NCI-H1092 treated with DMSO at 0.1 percent for 48 hours (cell line): ENCODE measurements around the gene TIGD4.
A peak's percentile ranks its signal among the peaks of the same experiment; 100 is the strongest.
"Not testable (repeated sequence)": the region's sequence is repeated elsewhere in the genome, so short reads cannot be mapped to it uniquely, and the experiment has no call there.

Experiments
- DNase-seq: peaks from one replicate; lab custom pipeline; 2025; lab: John Stamatoyannopoulos, UW

TIGD4 gene

DNA sequence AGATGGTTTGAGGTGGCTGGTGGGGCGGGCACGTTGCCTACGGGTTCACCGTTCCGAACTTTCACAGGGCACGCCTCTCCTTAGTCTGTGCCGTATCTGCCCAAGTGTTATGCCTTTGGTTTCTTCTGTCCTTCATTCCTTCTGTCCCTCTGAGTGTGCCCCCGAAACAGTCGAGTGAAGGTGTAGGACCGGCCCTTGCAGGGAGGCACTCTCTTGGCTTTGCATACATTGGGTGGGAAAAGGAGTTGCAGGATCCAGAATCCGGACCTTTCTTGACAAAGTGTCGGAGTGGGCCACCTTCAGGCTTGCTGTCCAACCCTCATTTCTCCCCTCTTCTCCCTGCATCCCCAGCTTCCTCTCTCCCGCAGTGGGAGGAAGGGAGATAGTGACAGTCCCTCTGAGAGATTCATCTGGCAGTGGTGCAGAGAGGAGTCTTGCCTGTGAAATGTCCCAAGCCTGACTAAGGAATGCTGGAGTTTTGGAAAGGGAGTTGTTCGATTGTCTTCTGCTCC, 793 bp upstream of the TIGD4 start:
- DNase-seq, result no peak

DNA sequence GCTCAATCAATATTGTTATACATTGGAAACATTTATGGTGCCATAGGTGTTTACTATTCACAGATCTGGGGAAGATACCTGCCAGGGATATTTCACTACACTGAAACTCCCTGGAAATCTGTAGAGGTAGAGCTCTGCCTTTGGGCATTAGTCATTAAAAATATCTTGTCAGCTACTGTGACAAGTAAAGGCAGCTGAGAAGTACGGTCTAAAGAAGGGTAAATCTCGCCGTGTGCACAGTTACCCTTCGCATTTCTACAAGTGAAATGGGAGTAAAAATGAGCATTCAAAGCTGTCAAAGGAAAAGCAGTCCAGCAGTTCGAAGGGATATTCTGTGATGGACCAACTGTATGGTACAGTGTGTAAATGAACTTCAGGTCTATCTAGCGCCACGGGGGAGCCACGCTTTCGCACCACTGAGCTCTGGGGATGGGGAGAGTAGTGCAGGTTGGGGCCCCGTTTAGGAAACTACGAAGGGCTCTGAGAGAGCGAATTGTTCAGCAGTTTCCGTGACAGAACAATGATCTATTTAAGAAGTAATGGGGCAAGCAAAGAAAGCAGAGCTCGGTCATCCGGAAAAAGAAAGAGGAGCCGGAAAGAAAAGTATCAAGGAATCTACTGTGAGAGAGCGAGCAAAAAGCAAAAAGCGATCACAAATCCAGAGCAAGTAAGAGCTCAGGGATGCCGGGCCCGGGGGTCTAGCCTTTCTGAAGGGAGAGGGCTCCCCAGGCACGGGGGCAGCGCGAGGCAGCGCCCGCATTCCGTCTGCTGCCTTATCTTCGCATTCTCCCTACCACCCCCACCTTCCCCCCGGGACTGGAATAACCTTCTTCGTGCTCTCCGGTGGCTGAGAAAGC, 646 bp downstream of the TIGD4 start:
- DNase-seq, result peak; percentile 73

DNA sequence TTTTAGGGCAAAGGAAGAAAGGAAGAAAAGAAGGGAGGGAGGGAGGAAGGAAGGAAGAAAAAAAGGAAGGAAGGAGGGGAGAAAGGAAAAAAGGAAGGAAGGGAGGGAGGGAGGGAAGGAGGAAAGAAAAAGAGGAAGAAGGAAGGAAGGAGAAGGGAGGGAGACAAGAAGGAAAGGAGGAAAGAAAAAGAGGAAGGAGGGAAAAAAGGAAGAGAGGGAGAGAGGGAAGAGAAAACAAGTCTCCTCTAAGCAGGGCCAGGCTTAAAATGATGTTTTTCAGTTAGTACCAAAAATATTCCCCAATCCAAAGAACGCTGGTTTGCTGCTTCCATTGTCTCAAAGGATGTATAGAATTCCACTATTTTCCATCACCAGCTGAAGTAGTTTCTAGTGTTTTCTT, 2.0 kb downstream of the TIGD4 start:
- DNase-seq, result no peak

- no peak for DNase-seq
Measured at GRCh38 chr4:152776352-152776751, 3.2 kb downstream of the TIGD4 start.

- DNase-seq, result no peak
Measured at GRCh38 chr4:152773953-152774352, 5.6 kb downstream of the TIGD4 start.

DNA sequence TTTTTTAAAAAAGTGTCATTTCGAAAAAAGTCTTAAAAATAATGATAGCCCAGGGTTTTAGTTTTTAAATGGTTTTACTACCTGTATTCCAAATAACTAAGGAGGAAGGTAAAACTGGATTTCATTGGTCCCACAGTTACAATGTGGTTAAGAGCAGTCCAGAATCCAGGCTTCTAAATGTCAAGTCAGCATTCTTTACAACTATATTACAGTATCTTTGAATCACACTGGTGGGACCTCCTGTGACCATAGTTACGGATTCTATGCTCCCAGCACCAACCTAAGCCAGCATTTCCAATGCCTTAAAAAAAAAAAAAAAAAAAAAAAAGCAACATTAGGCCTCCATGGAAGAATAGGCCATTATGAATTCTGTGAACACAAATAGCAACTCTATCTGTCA, 6.2 kb downstream of the TIGD4 start:
- no peak for DNase-seq

DNA sequence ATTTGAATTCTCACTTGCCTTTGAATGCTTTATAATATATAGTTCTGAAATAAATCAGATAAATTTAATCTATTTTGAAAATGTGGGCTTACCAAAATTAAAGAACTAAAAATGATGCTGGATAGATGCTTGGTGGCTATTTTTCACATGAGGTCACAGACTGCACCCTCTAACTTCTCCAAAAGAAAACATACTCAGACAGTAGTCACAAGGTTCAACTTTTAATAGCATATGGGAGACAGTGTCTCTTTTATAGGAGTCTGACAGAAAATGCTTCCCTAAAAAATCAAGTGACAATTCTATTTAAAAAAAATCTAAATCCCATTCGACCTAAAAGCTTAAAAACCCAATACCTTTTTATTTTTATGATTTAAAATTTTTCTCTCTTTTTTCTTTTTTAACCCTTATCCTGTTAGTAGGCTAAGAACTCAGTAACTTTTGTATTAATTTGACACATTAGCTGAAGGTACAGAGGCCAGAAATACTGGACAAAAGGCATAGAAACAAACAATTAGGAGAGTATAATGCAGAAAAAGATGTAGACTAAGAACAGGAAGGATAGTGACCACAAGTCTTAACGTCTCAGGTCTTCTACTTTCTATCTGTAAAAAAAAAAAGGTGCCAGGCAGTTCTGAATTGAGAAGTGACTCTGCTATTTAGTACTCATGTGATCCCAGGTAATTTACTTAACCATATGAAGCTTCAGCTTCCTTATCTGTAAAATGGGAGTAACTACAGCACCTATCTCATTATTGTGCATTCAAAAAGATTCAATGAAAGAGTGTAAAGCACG, 7.6 kb downstream of the TIGD4 start:
- no peak for DNase-seq

DNA sequence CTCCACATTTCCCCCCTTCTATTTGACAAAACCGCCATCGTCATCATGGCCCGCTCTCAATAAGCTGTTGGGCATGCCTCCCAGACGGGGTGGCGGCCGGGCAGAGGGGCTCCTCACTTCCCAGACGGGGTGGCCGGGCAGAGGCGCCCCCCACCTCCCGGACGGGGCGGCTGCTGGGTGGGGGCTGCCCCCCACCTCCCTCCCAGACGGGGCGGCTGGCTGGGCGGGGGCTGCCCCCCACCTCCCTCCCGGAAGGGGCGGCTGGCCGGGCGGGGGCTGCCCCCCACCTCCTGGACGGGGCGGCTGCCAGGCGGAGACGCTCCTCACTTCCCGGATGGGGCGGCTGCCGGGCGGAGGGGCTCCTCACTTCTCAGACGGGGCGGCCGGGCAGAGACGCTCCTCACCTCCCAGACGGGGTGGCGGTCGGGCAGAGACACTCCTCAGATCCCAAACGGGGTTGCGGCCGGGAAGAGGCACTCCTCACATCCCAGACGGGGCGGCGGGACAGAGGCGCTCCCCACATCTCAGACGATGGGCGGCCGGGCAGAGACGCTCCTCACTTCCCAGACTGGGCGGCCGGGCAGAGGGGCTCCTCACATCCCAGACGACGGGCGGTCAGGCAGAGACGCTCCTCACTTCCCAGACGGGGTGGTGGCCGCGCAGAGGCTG, 14.3 kb downstream of the TIGD4 start:
- not testable (repeated sequence) for DNase-seq

- DNase-seq, result no peak
Measured at GRCh38 chr4:152763796-152764195, 15.7 kb downstream of the TIGD4 start.

DNA sequence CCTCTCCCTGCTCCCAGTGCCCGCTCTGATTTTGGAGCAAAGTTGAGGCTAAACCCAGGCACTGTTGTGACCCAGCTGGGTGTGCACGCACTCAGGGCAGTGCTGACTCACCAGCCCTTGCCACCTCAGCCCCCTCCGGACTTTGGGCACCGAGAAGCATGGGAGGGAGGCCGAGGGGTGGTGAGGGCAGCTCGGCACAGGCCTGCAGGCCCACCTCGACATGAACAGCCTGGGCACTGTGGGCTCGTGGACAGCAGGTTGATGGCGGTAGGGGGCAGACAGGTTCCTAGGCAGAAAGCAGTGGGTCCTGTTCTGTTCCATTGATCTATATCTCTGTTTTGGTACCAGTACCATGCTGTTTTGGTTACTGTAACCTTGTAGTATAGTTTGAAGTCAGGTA, 30.9 kb downstream of the TIGD4 start:
- no peak for DNase-seq

- DNase-seq, result no peak
Measured at GRCh38 chr4:152747444-152747843, 32.1 kb downstream of the TIGD4 start.

DNA sequence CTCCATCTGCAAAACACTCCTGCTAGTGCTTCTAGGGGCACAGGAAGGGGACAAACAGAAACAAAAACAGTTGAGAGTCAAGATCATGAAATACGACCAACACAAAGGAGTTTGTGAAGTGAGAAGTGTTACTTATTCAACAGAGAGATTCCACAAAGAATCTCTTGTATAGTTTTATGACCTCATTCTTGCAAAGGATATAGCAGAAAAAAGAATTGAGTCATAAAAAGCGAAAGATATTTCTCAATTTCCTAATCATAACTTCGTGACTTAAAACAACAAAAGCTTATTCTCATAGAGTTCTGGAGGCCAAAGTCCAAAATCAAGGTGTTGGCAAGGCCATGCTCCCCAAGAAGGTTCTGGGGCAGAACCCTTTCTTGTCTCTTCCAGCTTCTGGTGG, 40.7 kb downstream of the TIGD4 start:
- no peak for DNase-seq

DNA sequence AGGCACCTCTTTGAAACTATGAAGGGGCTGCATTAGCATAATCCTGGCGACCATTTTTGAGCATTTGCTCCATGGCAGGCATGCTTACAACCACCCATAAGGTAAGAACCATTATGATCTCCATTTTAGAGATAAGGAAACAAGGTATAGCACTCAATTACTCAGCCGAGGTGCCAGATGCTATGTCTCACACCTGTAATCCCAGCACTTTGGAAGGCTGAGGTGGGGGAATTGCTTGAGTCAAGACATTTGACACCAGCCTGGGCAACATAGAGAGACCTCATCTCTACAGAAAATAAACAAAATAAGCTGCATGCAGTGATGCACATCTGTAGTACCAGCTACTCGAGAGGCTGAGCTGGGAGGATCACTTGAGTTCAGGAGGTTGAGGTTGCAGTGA, 43.6 kb downstream of the TIGD4 start:
- DNase-seq, result no peak

DNA sequence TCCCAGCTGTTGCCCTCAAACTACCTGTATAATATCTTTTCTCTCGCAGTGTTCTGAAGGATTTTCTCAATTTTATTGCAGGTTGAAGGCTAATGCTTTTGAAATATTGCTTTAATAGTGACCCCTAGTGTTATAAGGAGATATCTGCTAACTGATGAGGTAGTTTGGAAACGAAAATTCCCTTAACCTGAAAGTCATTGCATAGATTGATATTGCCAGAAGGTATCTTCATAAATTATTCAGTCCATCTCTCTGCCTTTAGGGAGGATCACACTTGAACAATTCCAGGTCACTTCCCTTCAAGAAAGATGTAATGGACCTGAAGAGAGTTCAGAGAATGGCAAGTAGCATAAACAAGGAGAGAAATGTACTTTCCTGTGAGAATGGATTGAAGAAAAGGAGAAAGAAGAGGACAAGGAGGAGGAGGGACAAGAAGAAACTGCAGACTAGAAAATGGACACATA, 44.1 kb downstream of the TIGD4 start:
- DNase-seq, result peak; percentile 46

DNA sequence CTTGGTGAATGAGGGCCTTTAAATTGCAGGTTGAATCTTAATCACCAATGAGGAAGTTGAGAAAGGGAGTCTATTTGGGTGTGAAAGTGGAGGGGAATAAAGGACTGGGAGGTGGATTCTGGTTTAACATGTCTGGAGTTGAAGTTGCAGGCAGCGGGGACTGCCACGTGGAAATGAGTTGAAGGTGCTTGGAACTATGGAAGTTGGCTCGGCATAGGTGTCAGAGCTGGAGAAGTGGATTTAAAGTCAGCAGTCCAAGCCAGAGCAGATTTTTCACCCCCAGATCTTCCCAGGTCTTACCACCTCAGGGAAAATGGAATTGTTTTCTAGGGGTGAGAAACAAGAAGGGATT, 44.9 kb downstream of the TIGD4 start:
- DNase-seq, result no peak

GRCh38 chr4:152734015-152734698, 45.4 kb downstream of the TIGD4 start:
- DNase-seq, result no peak

DNA sequence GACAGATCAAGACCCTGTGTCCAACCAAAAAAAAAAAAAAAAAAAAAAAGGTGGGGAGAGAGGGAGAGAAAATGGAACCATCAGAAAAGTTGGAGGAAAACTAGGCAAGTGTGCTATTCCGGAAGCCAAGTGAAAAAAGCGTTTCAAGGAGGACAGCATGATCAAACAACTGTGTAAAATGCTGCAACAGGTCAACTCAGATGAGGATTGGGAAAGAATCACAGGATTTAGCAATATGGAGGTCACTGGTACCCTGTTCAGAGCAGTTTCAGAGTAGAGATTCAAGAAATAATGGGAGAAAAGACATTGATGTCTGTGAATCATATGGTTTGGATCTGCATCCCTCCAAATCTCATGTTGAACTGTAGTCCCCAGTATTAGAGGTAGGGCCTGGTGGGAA, 47.5 kb downstream of the TIGD4 start:
- DNase-seq, result no peak

DNA sequence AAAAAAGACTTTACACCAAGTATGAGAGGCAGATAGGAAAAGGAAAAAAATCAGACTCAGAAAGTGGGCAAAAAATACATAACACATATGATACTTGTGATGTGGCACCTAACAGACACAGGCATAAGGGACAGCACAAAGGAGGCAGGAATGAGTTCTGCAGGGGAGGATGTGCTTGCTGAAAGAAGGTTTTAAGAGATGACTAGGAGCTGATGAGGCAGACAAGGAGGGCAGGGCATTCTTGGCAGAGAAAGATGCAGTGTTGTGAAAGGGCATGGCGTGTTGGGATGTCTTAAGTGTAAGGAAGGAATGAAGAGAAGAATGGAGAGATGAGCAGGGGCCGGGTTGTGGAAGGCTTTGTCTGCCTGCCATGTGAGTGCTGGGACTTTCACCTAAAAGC, 50.1 kb downstream of the TIGD4 start:
- DNase-seq, result no peak

- DNase-seq, result no peak
Measured at GRCh38 chr4:152728343-152728742, 51.2 kb downstream of the TIGD4 start.

- no peak for DNase-seq
Measured at GRCh38 chr4:152727784-152728183, 51.7 kb downstream of the TIGD4 start.

DNA sequence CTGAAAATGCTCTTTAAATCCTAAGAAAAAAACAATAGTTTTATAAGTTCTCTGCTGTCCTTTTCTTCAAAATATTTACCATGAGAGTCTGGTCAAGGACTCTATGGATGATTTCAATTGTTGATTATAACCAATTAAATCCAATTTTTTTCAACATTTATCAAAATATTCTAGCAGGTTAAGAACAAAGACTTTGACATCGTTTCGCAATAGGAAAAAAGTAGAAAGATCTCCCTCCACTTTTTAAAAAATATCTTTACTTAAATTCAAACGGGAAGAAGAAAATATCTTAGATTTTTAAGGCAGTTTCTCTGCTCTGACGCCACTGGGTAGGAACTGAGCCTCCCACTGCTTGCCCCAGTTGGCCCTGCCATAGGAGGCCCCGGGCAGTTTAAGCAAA, 55.0 kb downstream of the TIGD4 start:
- no peak for DNase-seq

GRCh38 chr4:152723236-152723635, 56.3 kb downstream of the TIGD4 start:
- DNase-seq, result no peak
